ENCODE results near the gene LRRC56. TPM values are rescaled to one million over a fixed set of nuclear protein-coding genes. Genes with fewer than 3 reads are reported as not detected.
A peak's percentile ranks its signal among the peaks of the same experiment; 100 is the strongest.
"Not testable (repeated sequence)": the region's sequence is repeated elsewhere in the genome, so short reads cannot be mapped to it uniquely, and the experiment has no call there.

Gene LRRC56
- total and polyA plus RNA-seq, 2 donors from 2014 or later: 1.2 to 7.7 TPM

DNA sequence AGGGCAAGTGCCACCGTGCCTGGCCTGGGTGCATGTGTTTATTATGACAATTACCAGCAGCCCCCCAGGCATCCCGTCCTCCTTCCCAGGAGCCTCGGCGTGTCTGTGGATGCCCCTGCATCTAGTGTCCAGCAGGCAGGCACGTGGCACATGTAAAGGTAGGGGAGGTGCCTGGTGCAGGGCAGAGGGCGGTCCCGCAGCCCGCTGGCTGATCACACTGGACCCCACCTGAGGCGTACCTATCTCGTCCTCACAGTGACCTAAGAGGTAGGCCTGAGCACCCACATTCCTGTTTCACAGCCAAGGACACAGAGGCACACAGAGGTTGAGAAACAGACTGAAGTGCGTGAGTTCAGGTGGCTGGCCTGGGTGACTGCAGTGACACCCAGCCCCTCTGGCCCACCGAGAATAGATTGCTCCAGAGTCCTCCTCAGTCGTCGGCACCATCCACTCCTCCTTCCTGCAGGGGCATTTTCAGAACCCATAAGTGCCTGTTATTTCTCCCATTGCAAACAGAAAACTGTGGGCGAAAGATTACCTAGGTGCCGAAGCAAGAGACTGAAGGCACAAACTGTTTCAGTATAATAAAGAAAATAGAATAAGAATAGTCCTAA is 35.9 kb downstream of the LRRC56 start:
- Histone ChIP-seq H3K36me3 (ENCODE audit: control insufficient read depth in 2 of 3, insufficient read depth in 3 of 3, low read length in 3 of 3) (no peaks in the 10 kb centered on the region), H3K27me3 (ENCODE audit: control insufficient read depth, insufficient read depth, low read length) (no peaks in the 10 kb centered on the region), H3K9me3 (ENCODE audit: control insufficient read depth in 2 of 3, insufficient read depth in 1 of 3, low read length in 3 of 3) (no peaks in the 10 kb centered on the region), H3K4me3 (ENCODE audit: low read length in 3 of 3) (no peak overlapping the region), H3K27ac (ENCODE audit: low read depth in 2 of 2, low read length in 2 of 2) (no peak overlapping the region), H3K4me1 (ENCODE audit: control insufficient read depth in 2 of 3, insufficient read depth in 2 of 3, low read depth in 1 of 3, low read length in 3 of 3) (peaks cover 0 to 35% (median 17%) of the 10 kb centered on the region in 3 donors), H3K9ac (ENCODE audit: low read length in 3 of 3) (no peak overlapping the region)
- FAIRE-seq (no peak), DNase-seq (peak in 2 of 5 donors; percentile 60 to 76)
- intact Hi-C loops (cut with DNase I): no loop called here
- TF ChIP-seq, protein P1, sequence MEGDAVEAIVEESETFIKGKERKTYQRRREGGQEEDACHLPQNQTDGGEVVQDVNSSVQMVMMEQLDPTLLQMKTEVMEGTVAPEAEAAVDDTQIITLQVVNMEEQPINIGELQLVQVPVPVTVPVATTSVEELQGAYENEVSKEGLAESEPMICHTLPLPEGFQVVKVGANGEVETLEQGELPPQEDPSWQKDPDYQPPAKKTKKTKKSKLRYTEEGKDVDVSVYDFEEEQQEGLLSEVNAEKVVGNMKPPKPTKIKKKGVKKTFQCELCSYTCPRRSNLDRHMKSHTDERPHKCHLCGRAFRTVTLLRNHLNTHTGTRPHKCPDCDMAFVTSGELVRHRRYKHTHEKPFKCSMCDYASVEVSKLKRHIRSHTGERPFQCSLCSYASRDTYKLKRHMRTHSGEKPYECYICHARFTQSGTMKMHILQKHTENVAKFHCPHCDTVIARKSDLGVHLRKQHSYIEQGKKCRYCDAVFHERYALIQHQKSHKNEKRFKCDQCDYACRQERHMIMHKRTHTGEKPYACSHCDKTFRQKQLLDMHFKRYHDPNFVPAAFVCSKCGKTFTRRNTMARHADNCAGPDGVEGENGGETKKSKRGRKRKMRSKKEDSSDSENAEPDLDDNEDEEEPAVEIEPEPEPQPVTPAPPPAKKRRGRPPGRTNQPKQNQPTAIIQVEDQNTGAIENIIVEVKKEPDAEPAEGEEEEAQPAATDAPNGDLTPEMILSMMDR (IDR thresholded peaks at IDR 0.05; ENCODE audit: borderline replicate concordance, extremely low read depth, insufficient read depth): no peak

DNA sequence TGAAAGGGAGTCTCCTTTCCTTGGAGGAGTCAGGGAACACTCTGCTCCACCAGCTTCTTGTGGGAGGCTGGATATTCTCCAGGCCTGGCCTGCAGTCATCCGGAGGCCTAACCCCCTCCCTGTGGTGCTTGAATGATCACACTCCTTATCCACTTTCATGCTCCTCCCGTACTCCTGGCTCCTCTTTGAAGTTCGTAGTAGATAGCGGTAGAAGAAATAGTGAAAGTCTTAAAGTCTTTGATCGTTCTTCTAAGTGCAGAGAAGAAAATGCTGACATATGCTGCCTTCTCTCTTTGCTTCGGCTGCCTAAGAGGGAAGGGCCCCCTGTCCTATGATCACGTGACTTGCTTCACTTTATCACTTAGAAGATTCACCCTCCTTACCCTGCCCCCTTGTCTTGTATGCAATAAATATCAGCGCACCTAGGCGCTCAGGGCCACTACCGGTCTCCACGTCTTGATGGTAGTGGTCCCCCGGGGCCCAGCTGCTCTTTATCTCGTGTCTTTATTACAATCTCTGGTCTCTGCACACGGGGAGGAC is 36.8 kb downstream of the LRRC56 start:
- intact Hi-C loops (cut with DNase I); H3K9ac ChIP-seq (ENCODE audit: low read length in 3 of 3); H3K27ac ChIP-seq (ENCODE audit: low read depth in 2 of 2, low read length in 2 of 2); H3K36me3 ChIP-seq (ENCODE audit: control insufficient read depth in 2 of 3, insufficient read depth in 3 of 3, low read length in 3 of 3); H3K27me3 ChIP-seq (ENCODE audit: control insufficient read depth, insufficient read depth, low read length); FAIRE-seq; H3K9me3 ChIP-seq (ENCODE audit: control insufficient read depth in 2 of 3, insufficient read depth in 1 of 3, low read length in 3 of 3): not testable (repeated sequence)
- Histone ChIP-seq H3K4me3 (ENCODE audit: low read length in 3 of 3) (peak overlapping the region in 2 of 3 donors; percentile 6 to 35), H3K4me1 (ENCODE audit: control insufficient read depth in 2 of 3, insufficient read depth in 2 of 3, low read depth in 1 of 3, low read length in 3 of 3) (peaks cover 0 to 37% (median 18%) of the 10 kb centered on the region in 3 donors)
- peak in 2 of 5 donors; percentile 65 to 70 for DNase-seq

DNA sequence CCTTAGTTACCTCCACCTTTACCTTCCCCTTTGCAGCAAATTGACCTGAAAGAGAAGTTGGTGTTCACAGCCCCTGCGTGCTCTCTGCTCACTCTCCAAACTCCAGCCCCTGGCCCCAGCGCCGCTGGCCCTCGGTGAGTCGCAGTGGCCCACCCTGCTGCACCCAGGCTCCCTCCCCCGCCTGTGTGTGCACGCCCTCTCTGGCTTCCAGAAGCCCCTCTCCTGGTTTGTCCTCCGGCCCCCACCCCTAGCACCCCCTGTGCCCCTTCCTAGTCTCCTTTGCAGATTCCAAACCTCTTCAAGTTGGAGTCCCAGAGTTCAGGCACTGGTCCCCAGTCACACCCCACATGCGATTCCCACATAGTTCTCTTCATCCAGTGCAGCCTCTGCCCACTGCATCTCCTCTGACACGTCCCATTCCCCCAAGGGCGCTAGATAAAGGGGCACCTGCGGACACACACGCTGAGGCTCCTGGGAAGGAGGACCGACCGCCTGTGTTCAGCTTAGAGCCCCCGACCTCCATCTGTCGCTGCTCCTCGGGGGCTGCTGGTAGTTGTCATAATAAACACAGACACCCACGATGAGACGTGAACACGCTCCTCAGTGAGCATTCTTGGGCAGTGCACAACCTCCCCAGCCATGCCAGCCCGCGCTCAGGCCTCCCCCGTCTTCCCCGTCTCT is 37.4 kb downstream of the LRRC56 start:
- DNase-seq (peak in 2 of 5 donors; percentile 74 to 79), FAIRE-seq (no peak)
- Histone ChIP-seq H3K4me3 (ENCODE audit: low read length in 3 of 3) (peak overlapping the region; percentile 26 to 69 (median 60)), H3K9me3 (ENCODE audit: control insufficient read depth in 2 of 3, insufficient read depth in 1 of 3, low read length in 3 of 3) (no peaks in the 10 kb centered on the region), H3K27ac (ENCODE audit: low read depth in 2 of 2, low read length in 2 of 2) (no peak overlapping the region), H3K9ac (ENCODE audit: low read length in 3 of 3) (peak overlapping the region in 1 of 3 donors; percentile 19), H3K36me3 (ENCODE audit: control insufficient read depth in 2 of 3, insufficient read depth in 3 of 3, low read length in 3 of 3) (no peaks in the 10 kb centered on the region), H3K4me1 (ENCODE audit: control insufficient read depth in 2 of 3, insufficient read depth in 2 of 3, low read depth in 1 of 3, low read length in 3 of 3) (peaks cover 0 to 39% (median 14%) of the 10 kb centered on the region in 3 donors), H3K27me3 (ENCODE audit: control insufficient read depth, insufficient read depth, low read length) (no peaks in the 10 kb centered on the region)
- intact Hi-C loops (cut with DNase I): no loop called here
- TF ChIP-seq, protein P1 (IDR thresholded peaks at IDR 0.05; ENCODE audit: borderline replicate concordance, extremely low read depth, insufficient read depth): no peak
